ENCODE data around the gene UQCRC1.

UQCRC1 gene

DNA sequence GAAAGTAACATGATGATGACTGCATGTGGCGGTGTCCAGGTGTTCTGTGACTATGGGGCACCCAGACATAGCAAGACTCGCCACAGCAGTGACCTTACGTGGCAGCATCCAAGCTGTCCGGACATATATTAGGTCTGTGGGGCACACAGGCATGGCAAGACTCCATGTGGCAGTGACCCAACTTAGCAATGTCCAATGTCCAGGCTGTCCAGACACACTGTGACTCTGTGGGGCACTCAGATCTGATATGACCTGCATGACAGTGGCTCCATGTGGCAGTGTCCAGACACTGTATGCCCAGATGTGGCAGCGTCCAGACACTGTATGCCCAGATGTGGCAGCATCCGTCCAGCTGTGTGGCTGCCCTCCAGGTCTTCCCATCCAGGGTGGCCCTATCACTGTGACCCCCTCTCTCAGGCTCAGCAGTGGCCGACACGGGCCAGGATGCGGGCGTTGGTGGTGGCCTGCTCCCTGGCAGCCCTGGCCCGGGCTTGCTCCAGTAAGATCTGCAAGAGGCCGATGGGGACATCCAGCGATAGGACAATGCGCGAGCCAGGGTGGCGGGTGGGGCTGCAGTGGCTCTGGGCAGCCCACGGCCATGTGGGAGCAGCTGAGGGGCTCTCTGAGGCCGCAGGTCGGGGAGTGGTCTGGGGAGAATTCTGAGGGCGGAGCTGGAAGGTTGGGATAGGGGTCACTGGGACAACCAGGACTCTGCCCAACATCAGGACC lies 46.9 kb downstream of the UQCRC1 start:
- TF ChIP-seq, protein P1, sequence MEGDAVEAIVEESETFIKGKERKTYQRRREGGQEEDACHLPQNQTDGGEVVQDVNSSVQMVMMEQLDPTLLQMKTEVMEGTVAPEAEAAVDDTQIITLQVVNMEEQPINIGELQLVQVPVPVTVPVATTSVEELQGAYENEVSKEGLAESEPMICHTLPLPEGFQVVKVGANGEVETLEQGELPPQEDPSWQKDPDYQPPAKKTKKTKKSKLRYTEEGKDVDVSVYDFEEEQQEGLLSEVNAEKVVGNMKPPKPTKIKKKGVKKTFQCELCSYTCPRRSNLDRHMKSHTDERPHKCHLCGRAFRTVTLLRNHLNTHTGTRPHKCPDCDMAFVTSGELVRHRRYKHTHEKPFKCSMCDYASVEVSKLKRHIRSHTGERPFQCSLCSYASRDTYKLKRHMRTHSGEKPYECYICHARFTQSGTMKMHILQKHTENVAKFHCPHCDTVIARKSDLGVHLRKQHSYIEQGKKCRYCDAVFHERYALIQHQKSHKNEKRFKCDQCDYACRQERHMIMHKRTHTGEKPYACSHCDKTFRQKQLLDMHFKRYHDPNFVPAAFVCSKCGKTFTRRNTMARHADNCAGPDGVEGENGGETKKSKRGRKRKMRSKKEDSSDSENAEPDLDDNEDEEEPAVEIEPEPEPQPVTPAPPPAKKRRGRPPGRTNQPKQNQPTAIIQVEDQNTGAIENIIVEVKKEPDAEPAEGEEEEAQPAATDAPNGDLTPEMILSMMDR (IDR thresholded peaks at IDR 0.05; ENCODE audit: insufficient read depth, missing control alignments): no peak
- no peak for FAIRE-seq
- DNase-seq (ENCODE audit: insufficient read length, low spot score): no peak

GRCh38 chr3:48561045-48561736 lies 48.3 kb downstream of the UQCRC1 start:
- no peak for DNase-seq (ENCODE audit: insufficient read length, low spot score)
- TF ChIP-seq, protein P1 (IDR thresholded peaks at IDR 0.05; ENCODE audit: insufficient read depth, missing control alignments): no peak
- no peak for FAIRE-seq

DNA sequence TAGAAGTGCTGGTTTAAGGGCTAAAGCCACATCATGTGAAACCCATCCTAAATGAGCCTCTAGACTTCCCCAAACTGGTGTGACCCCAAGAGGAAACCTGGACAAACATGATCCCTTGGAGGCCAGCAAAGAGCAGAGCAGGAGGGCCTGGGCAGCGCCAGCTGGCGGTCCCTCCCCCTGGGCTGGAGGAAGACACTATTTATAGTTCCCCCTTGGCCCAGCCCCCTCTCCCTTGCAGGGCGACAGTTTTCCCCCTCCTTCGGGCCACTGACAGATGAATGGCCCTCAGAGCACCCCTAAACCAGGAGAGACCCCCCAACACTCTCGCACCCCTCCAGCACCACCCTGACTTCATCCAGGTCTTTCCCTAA lies 48.8 kb downstream of the UQCRC1 start:
- DNase-seq (ENCODE audit: insufficient read length, low spot score) (no peak), FAIRE-seq (no peak)
- TF ChIP-seq, protein P1 (IDR thresholded peaks at IDR 0.05; ENCODE audit: insufficient read depth, missing control alignments): no peak

DNA sequence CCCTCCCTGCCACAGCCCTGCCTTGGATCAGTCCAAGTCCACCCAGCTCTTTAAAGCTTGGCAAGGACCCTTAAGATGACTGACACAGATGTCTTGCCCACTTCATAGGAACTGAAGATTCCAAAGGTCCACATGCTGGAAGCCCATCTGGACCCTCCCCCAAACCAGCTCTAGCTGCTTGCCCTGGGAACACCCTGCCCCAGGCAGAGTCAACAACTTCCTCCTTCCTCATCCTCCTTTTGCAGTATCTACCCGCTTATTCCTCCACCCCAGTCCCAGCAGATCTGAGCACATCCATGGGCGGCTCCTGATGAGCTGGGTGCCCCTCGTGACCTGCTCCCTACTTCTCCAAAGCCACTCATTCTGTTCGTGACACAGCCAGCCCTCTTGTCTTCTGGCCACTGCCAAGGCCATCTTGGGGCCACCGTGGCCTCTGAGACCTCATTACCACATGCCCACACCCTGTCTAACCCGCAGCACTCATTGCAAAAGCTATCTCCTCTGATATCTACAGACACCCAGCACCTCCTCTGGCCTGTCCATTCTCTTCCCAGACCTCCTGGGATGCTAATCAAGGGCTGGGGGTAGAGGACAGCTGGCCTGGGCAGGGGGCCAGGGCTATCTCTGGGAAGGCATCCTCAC lies 50.8 kb downstream of the UQCRC1 start:
- TF ChIP-seq, protein P1 (IDR thresholded peaks at IDR 0.05; ENCODE audit: insufficient read depth, missing control alignments): no peak
- DNase-seq (ENCODE audit: insufficient read length, low spot score) (no peak), FAIRE-seq (no peak)

GRCh38 chr3:48556796-48557626 lies 52.4 kb downstream of the UQCRC1 start, which contains the start of gene PFKFB4:
TSS of gene PFKFB4 (minus strand) at chr3:48556803. CDS start at chr3:48556777, 26 bp downstream.
- FAIRE-seq (no peak), DNase-seq (ENCODE audit: insufficient read length, low spot score) (peak; percentile 94)
- TF ChIP-seq, protein P1 (IDR thresholded peaks at IDR 0.05; ENCODE audit: insufficient read depth, missing control alignments): no peak

DNA sequence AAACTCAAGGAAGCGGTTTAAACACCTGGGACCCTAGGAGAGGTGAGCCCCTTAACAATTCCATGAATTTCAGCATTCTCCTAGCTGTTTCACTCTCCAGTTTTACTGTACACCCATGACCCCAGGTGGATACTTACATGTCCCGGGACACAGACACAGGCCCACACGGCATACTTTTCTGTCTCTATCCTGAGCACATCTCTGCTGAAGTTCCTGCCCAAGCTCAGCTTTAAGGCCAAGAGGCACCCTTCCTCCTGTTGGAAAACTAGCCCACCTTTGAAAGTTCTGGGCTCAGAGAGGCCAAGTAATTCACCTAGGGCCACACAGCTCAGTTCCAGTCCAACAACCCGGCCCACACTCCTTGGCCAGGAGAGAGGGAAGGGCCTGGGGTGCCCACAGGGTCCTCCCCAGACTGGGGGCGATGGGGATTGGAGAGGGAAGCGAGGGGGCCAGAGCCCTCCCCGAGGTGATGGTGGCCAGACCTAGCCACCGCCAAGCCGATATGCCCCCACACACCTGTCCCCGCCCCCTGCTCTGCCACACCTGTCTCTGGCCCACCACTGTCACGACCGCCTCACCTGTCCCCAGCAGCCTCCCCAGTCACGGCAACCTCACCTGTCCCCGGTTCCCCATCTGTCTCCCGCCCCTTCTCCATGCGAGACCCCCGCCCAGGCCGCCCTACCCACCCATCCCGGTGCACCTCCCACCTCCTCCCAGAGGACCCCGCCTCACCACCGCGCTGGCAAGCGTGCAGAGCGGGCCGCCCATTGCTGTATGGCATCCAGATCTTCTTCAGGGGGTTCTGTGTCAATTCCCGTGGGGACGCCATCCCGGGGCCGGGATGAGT lies 53.3 kb downstream of the UQCRC1 start:
- TF ChIP-seq, protein P1 (IDR thresholded peaks at IDR 0.05; ENCODE audit: insufficient read depth, missing control alignments): no peak
- FAIRE-seq (no peak), DNase-seq (ENCODE audit: insufficient read length, low spot score) (no peak)

All from D721Med (cell line).